ENCODE measurements around the gene MAST2.
"Not testable (repeated sequence)": the region's sequence is repeated elsewhere in the genome, so short reads cannot be mapped to it uniquely, and the experiment has no call there.

Gene MAST2

DNA sequence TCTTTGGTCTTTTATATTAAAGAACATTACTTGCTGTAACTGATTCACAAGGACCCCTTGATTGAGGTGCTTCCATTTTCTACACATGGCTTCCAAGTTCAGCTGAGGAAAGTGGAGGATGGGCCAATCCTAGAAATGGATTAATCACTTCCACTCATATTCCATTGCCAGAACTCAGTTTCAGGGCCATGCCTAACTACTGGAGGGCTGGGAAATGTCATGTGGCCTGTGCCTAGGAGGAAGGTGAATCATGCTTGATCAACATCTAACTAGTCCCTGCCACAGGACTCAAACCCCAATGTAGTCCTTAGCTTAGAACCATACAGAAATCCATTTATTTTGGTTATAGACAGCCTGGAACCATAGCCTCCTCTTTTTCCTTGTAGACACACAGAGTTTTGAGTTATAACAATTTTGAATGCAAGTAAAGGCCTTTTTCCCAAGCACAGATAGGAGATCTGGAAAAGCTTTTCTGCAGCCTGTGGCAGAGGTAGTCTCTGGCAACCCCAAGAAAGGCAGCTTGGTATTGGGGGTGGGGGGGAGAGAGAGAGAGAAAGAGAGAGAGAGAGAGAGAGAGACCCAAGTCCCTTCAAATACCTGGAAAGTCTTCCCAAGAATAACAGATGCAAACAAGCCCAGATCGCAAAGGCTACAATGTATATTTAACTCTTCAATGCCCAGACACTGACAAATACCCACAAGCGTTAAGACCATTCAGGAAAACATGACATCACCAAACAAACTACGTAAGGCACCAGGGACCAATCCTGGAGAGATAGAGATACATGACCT is 12.5 kb downstream of the MAST2 start:
- no peak for DNase-seq

- DNase-seq = no peak
These were observed 16.8 kb downstream of the MAST2 start for GRCh38 chr1:45820173-45820572.

DNA sequence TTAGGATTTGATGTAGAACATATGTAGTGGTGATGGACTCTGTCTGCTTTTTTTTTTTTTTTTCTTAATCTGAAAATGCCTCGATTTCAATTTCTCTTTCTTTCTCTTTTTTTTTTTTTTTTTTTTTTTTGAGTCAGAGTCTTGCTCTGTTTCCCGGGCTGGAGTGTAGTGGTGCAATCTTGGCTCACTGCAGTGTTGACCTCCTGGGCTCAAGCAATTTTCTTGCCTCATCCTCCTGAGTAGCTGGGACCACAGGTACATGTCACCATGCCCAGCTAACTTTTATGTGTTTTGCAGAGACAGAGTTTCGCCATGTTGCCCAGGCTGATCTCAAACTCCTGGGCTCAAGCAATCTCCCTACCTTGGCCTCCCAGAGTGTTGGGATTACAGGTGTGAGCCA is 17.4 kb downstream of the MAST2 start:
- no peak for DNase-seq

- no peak for DNase-seq
These were observed 19.2 kb downstream of the MAST2 start for GRCh38 chr1:45822644-45823043.

DNA sequence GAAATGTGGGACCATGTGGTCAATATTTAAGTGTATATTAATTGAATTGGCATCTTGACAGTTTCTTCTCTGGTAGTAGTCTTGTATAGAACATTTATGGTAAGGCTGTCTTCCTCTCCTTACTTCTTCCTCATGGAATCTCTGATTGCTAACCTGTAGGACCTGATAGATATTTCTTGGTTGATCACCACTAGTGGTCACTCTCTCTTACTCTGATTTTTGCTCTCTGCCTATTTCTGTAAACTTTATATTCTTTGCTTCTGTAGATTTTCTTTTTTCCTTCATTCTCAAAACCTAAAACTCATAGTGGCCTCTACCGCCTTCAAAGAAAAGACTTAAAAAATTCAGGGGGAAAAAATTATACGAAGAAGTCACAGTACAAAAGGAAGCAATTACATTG is 21.2 kb downstream of the MAST2 start:
- no peak for DNase-seq

- no peak for DNase-seq
These were observed 23.8 kb downstream of the MAST2 start for GRCh38 chr1:45827256-45827655.

DNA sequence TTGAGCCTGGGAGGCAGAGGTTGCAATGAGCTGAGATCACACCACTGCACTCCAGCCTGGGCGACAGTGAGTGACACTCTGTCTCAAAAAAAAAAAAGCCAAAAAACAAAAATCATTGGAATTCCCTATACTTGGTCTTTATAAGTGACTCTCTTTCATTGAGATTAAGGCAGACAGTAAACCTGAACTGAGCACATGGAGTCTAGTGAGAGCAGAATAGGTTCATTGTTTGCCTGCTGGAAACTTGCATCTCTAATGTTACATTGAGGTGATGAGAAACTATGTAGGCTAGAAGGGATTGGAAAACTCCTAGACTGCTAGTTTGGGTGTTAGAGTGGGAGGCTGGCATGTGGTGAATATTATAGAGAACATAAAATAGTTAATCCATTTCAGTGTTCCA is 25.4 kb downstream of the MAST2 start:
- DNase-seq = no peak

GRCh38 chr1:45833361-45833760 is 29.9 kb downstream of the MAST2 start:
- DNase-seq = no peak

GRCh38 chr1:45834689-45835088 is 31.3 kb downstream of the MAST2 start:
- no peak for DNase-seq

- no peak for DNase-seq
These were observed 33.0 kb downstream of the MAST2 start for GRCh38 chr1:45836451-45836850.

GRCh38 chr1:45836861-45837260 is 33.4 kb downstream of the MAST2 start:
- DNase-seq = not testable (repeated sequence)

DNA sequence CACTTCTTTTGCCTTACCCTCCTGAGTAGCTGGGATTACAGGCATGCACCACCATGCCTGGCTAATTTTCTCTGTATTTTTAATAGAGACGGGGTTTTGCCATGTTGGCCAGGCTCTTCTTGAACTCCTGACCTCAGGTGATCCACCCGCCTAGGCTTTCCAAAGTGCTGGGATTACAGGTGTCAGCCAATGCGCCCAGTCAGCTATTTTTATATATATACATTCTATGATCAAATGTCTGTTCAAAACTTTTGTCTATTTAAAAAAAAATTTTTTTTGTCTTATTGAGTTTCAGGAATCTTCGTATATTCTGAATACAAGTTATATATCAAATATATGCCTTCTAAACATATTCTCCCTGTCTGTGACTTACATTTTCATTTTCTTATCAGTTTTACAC is 34.9 kb downstream of the MAST2 start:
- not testable (repeated sequence) for DNase-seq

- DNase-seq = no peak
These were observed 37.3 kb downstream of the MAST2 start for GRCh38 chr1:45840704-45841103.

DNA sequence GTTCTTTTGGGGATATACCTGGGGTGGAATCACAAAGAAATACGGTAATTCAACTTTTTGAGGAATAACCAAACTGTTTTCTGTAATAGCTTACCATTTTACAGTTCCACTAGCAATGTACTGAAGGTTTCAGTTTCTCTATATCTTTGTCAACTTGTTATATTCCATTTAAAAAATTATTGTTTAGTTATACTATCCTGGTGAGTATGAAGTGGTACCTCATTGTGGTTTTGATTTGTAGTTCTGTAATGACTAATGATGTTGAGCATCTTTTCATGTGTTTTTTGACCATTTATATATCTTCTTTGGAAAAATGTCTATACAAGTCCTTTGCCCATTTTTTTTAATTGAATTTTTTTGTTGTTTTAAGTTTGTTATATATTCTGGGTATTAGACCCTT is 39.4 kb downstream of the MAST2 start:
- DNase-seq = no peak

GRCh38 chr1:45843474-45843905 is 40.1 kb downstream of the MAST2 start:
- no peak for DNase-seq

DNA sequence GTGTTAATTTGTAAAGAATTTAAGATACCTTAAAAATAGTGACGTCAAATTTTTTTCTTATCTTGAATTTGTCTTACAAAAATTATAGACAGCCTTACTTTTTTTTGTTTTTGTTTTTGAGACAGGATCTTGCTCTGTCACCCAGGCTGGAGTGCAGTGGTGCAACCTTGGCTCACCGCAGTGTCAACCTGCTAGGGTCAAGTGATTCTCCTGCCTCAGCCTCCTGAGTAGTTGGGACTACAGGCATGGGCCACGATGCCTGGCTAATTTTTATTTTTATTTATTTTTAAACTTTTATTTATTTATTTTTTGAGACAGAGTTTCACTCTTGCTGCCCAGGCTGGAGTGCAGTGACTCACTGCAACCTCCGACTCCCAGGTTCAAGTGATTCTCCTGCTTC is 40.6 kb downstream of the MAST2 start:
- not testable (repeated sequence) for DNase-seq

GRCh38 chr1:45846931-45847330 is 43.5 kb downstream of the MAST2 start:
- DNase-seq = no peak

DNA sequence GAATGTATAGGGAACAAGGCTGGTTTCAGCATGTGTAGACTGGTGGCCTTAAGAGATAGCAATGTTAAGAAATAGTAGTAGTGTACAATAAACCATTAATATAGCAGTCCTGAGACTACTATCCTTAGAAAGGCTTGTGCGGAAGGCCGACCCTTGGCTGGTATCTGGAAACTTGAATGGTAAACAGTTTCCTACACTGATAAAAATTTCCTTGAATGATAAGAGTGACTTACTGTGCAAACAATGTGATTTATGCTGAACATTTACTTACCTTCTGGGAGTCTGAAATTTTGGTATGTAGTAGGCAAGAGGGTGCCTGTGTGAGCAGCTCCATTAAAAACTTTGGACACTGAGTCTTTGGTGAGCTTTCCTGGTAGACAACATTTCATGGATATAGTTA is 44.7 kb downstream of the MAST2 start:
- DNase-seq = no peak

GRCh38 chr1:45848714-45849113 is 45.3 kb downstream of the MAST2 start:
- DNase-seq = no peak

GRCh38 chr1:45850017-45850416 is 46.6 kb downstream of the MAST2 start:
- no peak for DNase-seq

DNA sequence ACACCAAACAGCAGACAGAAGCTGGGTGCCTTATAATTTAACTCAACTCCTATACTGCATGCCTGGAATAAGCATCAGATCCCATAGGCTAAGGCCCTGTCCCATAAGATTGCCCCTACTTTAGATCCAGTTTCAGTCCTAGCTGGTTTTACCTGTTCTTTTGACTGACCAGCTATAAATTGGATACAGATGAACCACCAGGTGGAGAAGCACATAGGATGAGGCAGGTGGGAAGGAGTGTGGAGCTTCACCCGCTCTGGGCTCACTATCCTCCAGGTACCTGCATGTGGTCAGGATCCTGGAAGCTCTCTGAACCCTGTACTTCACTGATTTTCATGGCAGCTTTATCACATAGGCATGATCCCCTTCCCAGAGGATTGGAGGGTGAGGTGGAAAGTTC is 51.3 kb downstream of the MAST2 start:
- DNase-seq = no peak

GRCh38 chr1:45857101-45857700 is 53.8 kb downstream of the MAST2 start:
- no peak for DNase-seq

GRCh38 chr1:45857755-45858492 is 54.5 kb downstream of the MAST2 start:
- DNase-seq = not testable (repeated sequence)

DNA sequence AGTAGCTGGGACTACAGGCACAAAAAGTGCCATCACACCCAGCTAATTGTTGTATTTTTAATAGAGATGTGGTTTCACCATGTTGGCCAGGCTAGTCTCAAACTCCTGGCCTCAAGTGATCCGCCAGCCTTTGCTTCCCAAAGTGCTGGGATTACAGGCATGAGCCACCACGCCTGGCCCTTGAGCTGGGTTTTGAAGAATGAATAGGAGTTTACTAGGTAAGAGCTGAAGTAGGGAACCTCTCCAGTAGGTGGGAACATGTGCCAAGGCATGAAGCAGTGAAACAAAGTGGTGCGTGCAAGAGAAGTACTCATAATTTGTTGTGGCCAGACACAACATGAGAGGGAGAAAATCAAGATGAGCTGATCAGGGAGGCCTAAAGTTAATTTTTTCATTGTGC is 55.8 kb downstream of the MAST2 start:
- no peak for DNase-seq

All from activated CD4-positive, alpha-beta T cell treated with anti-CD3 and anti-CD28 coated beads, Interleukin-2, amount 50 U/mL, for 4 hours (primary cell).